ENCODE measurements around the gene ITIH3.

Gene ITIH3

GRCh38 chr3:52779837-52780585 is 14.6 kb upstream of the ITIH3 start:
- DNase-seq (ENCODE audit: low spot score), result no peak

- DNase-seq (ENCODE audit: low spot score), result no peak
These were observed 12.9 kb upstream of the ITIH3 start for GRCh38 chr3:52781741-52782140.

GRCh38 chr3:52782412-52783210 is 12.0 kb upstream of the ITIH3 start:
- no peak for DNase-seq (ENCODE audit: low spot score)

GRCh38 chr3:52783211-52783555 is 11.4 kb upstream of the ITIH3 start:
- no peak for DNase-seq (ENCODE audit: low spot score)

- DNase-seq (ENCODE audit: low spot score), result no peak
These were observed 10.5 kb upstream of the ITIH3 start for GRCh38 chr3:52784021-52784621.

- no peak for DNase-seq (ENCODE audit: low spot score)
These were observed 9.5 kb upstream of the ITIH3 start for GRCh38 chr3:52784931-52785590.

- DNase-seq (ENCODE audit: low spot score), result no peak
These were observed 8.0 kb upstream of the ITIH3 start for GRCh38 chr3:52786330-52787215.

GRCh38 chr3:52787246-52787645 is 7.3 kb upstream of the ITIH3 start:
- DNase-seq (ENCODE audit: low spot score), result no peak

GRCh38 chr3:52787672-52788625 is 6.6 kb upstream of the ITIH3 start:
- DNase-seq (ENCODE audit: low spot score), result no peak

- no peak for DNase-seq (ENCODE audit: low spot score)
These were observed 5.5 kb upstream of the ITIH3 start for GRCh38 chr3:52788890-52789745.

- no peak for DNase-seq (ENCODE audit: low spot score)
These were observed 4.9 kb upstream of the ITIH3 start for GRCh38 chr3:52789746-52790040.

- DNase-seq (ENCODE audit: low spot score), result no peak
These were observed 4.3 kb upstream of the ITIH3 start for GRCh38 chr3:52790337-52790736.

- DNase-seq (ENCODE audit: low spot score), result no peak
These were observed 3.9 kb upstream of the ITIH3 start for GRCh38 chr3:52790741-52791140.

GRCh38 chr3:52791366-52791765 is 3.2 kb upstream of the ITIH3 start:
- no peak for DNase-seq (ENCODE audit: low spot score)

- DNase-seq (ENCODE audit: low spot score), result no peak
These were observed 2.7 kb upstream of the ITIH3 start for GRCh38 chr3:52791928-52792327.

GRCh38 chr3:52792413-52792812 is 2.2 kb upstream of the ITIH3 start:
- DNase-seq (ENCODE audit: low spot score), result no peak

- no peak for DNase-seq (ENCODE audit: low spot score)
These were observed 1.5 kb upstream of the ITIH3 start for GRCh38 chr3:52792961-52793695.

GRCh38 chr3:52793702-52794611 is 639 bp upstream of the ITIH3 start:
- DNase-seq (ENCODE audit: low spot score), result no peak
